HEK293 (cell line): ENCODE results near the gene SRD5A1.

Source experiments
- CTCF ChIA-PET: fragments of 350-600 bp; formaldehyde crosslinking; extraction: SDS; loops from one replicate; lab custom pipeline; 2021; ENCODE audit warnings: antibody characterized with exemption; lab: Yijun Ruan, JAX
- POLR2A ChIA-PET: fragments of 300-600 bp; formaldehyde crosslinking; extraction: SDS; loops from one replicate; lab custom pipeline; 2020; ENCODE audit warnings: antibody characterized with exemption, inconsistent platforms; lab: Yijun Ruan, JAX
- H3K27ac ChIP-seq: fragments of 200-500 bp; sonication (Bioruptor generic); 2 replicates; pipeline ENCODE4 v1.5.1; 2014; ENCODE audit warnings: low read depth, low read length, control low read depth, inconsistent platforms; ENCODE audit errors: extremely low read depth
- H3K36me3 ChIP-seq, 2 experiments: fragments of 200-500 bp in 1 of 2; sonication (Bioruptor generic) in 1 of 2; 1 replicate in 1 of 2; 2 replicates in 1 of 2; pipeline ENCODE4 v1.5.1; 2014 to 2017; ENCODE audit warnings: inconsistent platforms in 2 of 2, low read length in 2 of 2; ENCODE audit not compliant: control insufficient read depth in 2 of 2, insufficient read depth in 1 of 2
- H3K4me1 ChIP-seq: fragments of 200-500 bp; sonication (Bioruptor generic); 2 replicates; pipeline ENCODE4 v1.5.1; 2014; ENCODE audit warnings: mild to moderate bottlenecking, low read length, inconsistent platforms; ENCODE audit not compliant: control insufficient read depth, insufficient read depth
- H3K4me3 ChIP-seq: 2 replicates; pipeline ENCODE4 v1.5.1; 2011; ENCODE audit warnings: low read depth, mild to moderate bottlenecking, control low read depth, low read length, moderate library complexity
- H3K9me3 ChIP-seq: fragments of 200-500 bp; sonication (Bioruptor generic); 2 replicates; pipeline ENCODE4 v1.5.1; 2014; ENCODE audit warnings: low read depth, low read length, inconsistent platforms; ENCODE audit not compliant: control insufficient read depth, insufficient read depth
- AEBP2 ChIP-seq: fragments of 450-650 bp; formaldehyde crosslinking; IDR thresholded peaks from 2 replicates; pipeline ENCODE4 v1.5.1; 2016; ENCODE audit warnings: missing biosample characterization, missing genetic modification characterization, borderline replicate concordance
- HIC1 ChIP-seq: fragments of 450-650 bp; formaldehyde crosslinking; IDR thresholded peaks from 2 replicates; pipeline ENCODE4 v1.5.1; 2016; ENCODE audit warnings: missing biosample characterization, missing genetic modification characterization
- OVOL3 ChIP-seq: fragments of 450-650 bp; formaldehyde crosslinking; IDR thresholded peaks from 2 replicates; pipeline ENCODE4 v1.5.1; 2016; ENCODE audit warnings: missing biosample characterization, missing genetic modification characterization
- REST ChIP-seq: fragments of 450-650 bp; formaldehyde crosslinking; IDR thresholded peaks from 2 replicates; pipeline ENCODE4 v1.5.1; 2016; ENCODE audit warnings: missing biosample characterization, missing genetic modification characterization
- ZBTB10 ChIP-seq: fragments of 450-650 bp; formaldehyde crosslinking; IDR thresholded peaks from 2 replicates; pipeline ENCODE4 v1.5.1; 2016; ENCODE audit warnings: missing biosample characterization, missing genetic modification characterization
- ZIC2 ChIP-seq: fragments of 450-650 bp; formaldehyde crosslinking; IDR thresholded peaks from 2 replicates; pipeline ENCODE4 v1.5.1; 2016; ENCODE audit warnings: missing biosample characterization, missing genetic modification characterization
- ZNF140 ChIP-seq: fragments of 450-650 bp; formaldehyde crosslinking; IDR thresholded peaks from 2 replicates; pipeline ENCODE4 v1.5.1; 2016; ENCODE audit warnings: missing biosample characterization, missing genetic modification characterization
- ZNF175 ChIP-seq: fragments of 450-650 bp; formaldehyde crosslinking; IDR thresholded peaks from 2 replicates; pipeline ENCODE4 v1.5.1; 2016; ENCODE audit warnings: missing biosample characterization, missing genetic modification characterization
- ZNF292 ChIP-seq: fragments of 450-650 bp; formaldehyde crosslinking; IDR thresholded peaks from 2 replicates; pipeline ENCODE4 v1.5.1; 2016; ENCODE audit warnings: low read depth, missing biosample characterization, missing genetic modification characterization, borderline replicate concordance
- ZNF394 ChIP-seq: fragments of 450-650 bp; formaldehyde crosslinking; IDR thresholded peaks from 2 replicates; pipeline ENCODE4 v1.5.1; 2016; ENCODE audit warnings: missing biosample characterization, missing genetic modification characterization, mild to moderate bottlenecking, moderate library complexity, borderline replicate concordance
- ZNF518A ChIP-seq: fragments of 450-650 bp; formaldehyde crosslinking; conservative IDR thresholded peaks from 2 replicates; pipeline ENCODE4 v1.5.1; 2016; ENCODE audit warnings: low read depth, missing biosample characterization, missing genetic modification characterization

Gene SRD5A1

GRCh38 chr5:6593148-6594016 lies 39.9 kb upstream of the SRD5A1 start:
- H3K4me1 ChIP-seq, result no peaks in the 10 kb centered on the region
- TF ChIP-seq AEBP2, result no peak
- no peak for TF ChIP-seq OVOL3 (tag by site-specific recombination)
- no peak for TF ChIP-seq ZNF175 (tag by site-specific recombination)
- no peak for TF ChIP-seq ZNF292 (tag by site-specific recombination)
- H3K4me3 ChIP-seq, result no peak overlapping the region
- CTCF ChIA-PET, result no interaction called here
- H3K27ac ChIP-seq, result no peak overlapping the region
- H3K36me3 ChIP-seq, result peaks cover 0 to 16% of the 10 kb centered on the region in 2 experiments; a peak in 2 of 3 replicates
- H3K9me3 ChIP-seq, result no peaks in the 10 kb centered on the region
- POLR2A ChIA-PET, result no interaction called here

- TF ChIP-seq ZNF140 (tag by site-specific recombination) (0 out of 2 replicates have a peak, but pooled peaks have one; percentile 31), REST (tag by site-specific recombination) (no peak)
- ChIA-PET POLR2A (no interaction called here), CTCF (no interaction called here)
- H3K4me1 ChIP-seq, result no peaks in the 10 kb centered on the region
- no peak overlapping the region for H3K27ac ChIP-seq
- peaks cover 0 to 23% of the 10 kb centered on the region in 2 experiments; a peak in 2 of 3 replicates for H3K36me3 ChIP-seq
- no peaks in the 10 kb centered on the region for H3K9me3 ChIP-seq
- H3K4me3 ChIP-seq, result no peak overlapping the region
Measured at GRCh38 chr5:6594066-6594465, 39.2 kb upstream of the SRD5A1 start.

GRCh38 chr5:6595405-6595804 lies 37.8 kb upstream of the SRD5A1 start:
- CTCF ChIA-PET, result interaction anchor here (0.6 kb wide), 1 partner anchor 244 kb away, joined by 3 read pairs; no protein-coding TSS in a partner anchor
- no peak overlapping the region for H3K4me3 ChIP-seq
- peaks cover 9 to 35% of the 10 kb centered on the region in 2 experiments; a peak in 2 of 3 replicates for H3K36me3 ChIP-seq
- no peaks in the 10 kb centered on the region for H3K9me3 ChIP-seq
- POLR2A ChIA-PET, result no interaction called here
- H3K27ac ChIP-seq, result no peak overlapping the region
- H3K4me1 ChIP-seq, result no peaks in the 10 kb centered on the region
- TF ChIP-seq HIC1 (tag by site-specific recombination) (no peak), ZIC2 (tag by site-specific recombination) (no peak), ZBTB10 (tag by site-specific recombination) (no peak), ZNF518A (tag by site-specific recombination) (no peak), ZNF394 (tag by site-specific recombination) (no peak)
